HepG2 (cell line): ENCODE results near the gene BICDL2. TPM values are rescaled to one million over a fixed set of nuclear protein-coding genes. Genes with fewer than 3 reads are reported as not detected.

ENCODE experiments used
- AGO2 ChIP-seq: fragments of 200-400 bp; formaldehyde crosslinking; optimal IDR thresholded peaks from 2 replicates; pipeline ENCODE3; 2017; ENCODE audit warnings: mild to moderate bottlenecking, low read depth, low read length, moderate library complexity
- ASH2L ChIP-seq: fragments of 300-600, 200-600 bp; sonication (generic); IDR thresholded peaks from 2 replicates; pipeline ENCODE4 v1.7.0; 2017; ENCODE audit warnings: low read depth, mild to moderate bottlenecking, moderate library complexity, mixed read lengths, low read length; ENCODE audit not compliant: insufficient read length
- FOXJ3 ChIP-seq: sonication (generic); formaldehyde crosslinking; IDR thresholded peaks from 2 replicates; pipeline ENCODE4 v1.4.0; 2020; ENCODE audit warnings: missing genetic modification reagents, mild to moderate bottlenecking, borderline replicate concordance
- HOXA9 ChIP-seq: sonication (generic); formaldehyde crosslinking; IDR thresholded peaks from 2 replicates; pipeline ENCODE4 v1.8.1; 2022; ENCODE audit warnings: missing genetic modification reagents, mild to moderate bottlenecking, moderate library complexity, borderline replicate concordance
- KLF12 ChIP-seq: sonication (generic); formaldehyde crosslinking; IDR thresholded peaks from 2 replicates; pipeline ENCODE4 v1.4.0; 2020; ENCODE audit warnings: missing genetic modification reagents, borderline replicate concordance
- MXI1 ChIP-seq: IDR thresholded peaks from 3 replicates; pipeline ENCODE4 v1.6.1; 2012; ENCODE audit warnings: low read depth, low read length, inconsistent platforms, borderline replicate concordance
- POLR2G ChIP-seq: fragments of 200-400 bp; formaldehyde crosslinking; IDR thresholded peaks from 2 replicates; pipeline ENCODE4 v1.6.1; 2018; ENCODE audit warnings: mild to moderate bottlenecking, low read depth, low read length, moderate library complexity
- SOX6 ChIP-seq, 2 experiments: fragments of 450-650 bp in 1 of 2; sonication (generic) in 1 of 2; formaldehyde crosslinking in 1 of 2; IDR thresholded peaks; 2 replicates each; pipeline versions ENCODE4 v1.4.0 to v1.6.1; 2017 to 2020; ENCODE audit warnings: antibody characterized with exemption in 1 of 2, mild to moderate bottlenecking in 1 of 2, missing genetic modification reagents in 1 of 2
- TGIF2 ChIP-seq: IDR thresholded peaks from 2 replicates; pipeline ENCODE4 v1.6.1; 2016; ENCODE audit warnings: control low read depth, missing compliant biosample characterization
- ZKSCAN1 ChIP-seq: fragments of 150-350 bp; IDR thresholded peaks from 2 replicates; pipeline ENCODE4 v1.6.1; 2014; ENCODE audit warnings: low read length
- ZNF274 ChIP-seq: sonication (generic); formaldehyde crosslinking; IDR thresholded peaks from 2 replicates; pipeline ENCODE4 v1.5.1; 2020; ENCODE audit warnings: mild to moderate bottlenecking, missing genetic modification reagents
- ZNF468 ChIP-seq: sonication (generic); formaldehyde crosslinking; IDR thresholded peaks from 2 replicates; pipeline ENCODE4 v1.8.0; 2022; ENCODE audit warnings: mild to moderate bottlenecking, moderate library complexity, missing genetic modification reagents
- ZNF572 ChIP-seq: sonication (generic); formaldehyde crosslinking; IDR thresholded peaks from 2 replicates; pipeline ENCODE4 v1.5.1; 2020; ENCODE audit warnings: mild to moderate bottlenecking, missing genetic modification reagents
- ZNF891 ChIP-seq: sonication (generic); formaldehyde crosslinking; IDR thresholded peaks from 2 replicates; pipeline ENCODE4 v1.5.0; 2020; ENCODE audit warnings: mild to moderate bottlenecking, missing genetic modification reagents
- polyA plus RNA-seq, 8 experiments: library from polyadenylated mRNA; depleted of rRNA in 3 of 8; stranded (reverse) in 7 of 8; unstranded in 1 of 8; fragments of >200 nt; fragmentation: Illumina TruSeq in 4 of 8; extraction: Trizol in 4 of 8; gene quantifications; 2 replicates each; pipeline versions ENCODE4 v1.2.1 to v1.2.3, GENCODE V29; 2011 to 2016; ENCODE audit warnings: low read depth in 4 of 8, missing spikeins in 1 of 8, mixed read lengths in 1 of 8; ENCODE audit not compliant: insufficient read depth in 1 of 8
- total RNA-seq, 5 experiments: library from RNA; depleted of rRNA; stranded (reverse); fragments of >200 nt; fragmentation: Illumina TruSeq; extraction: Trizol; gene quantifications; 2 replicates each; pipeline ENCODE4 v1.2.3, GENCODE V29; 2016; ENCODE audit warnings: low read depth in 1 of 5
- TF ChIP-seq, protein P1 (sequence below): sonication (generic); formaldehyde crosslinking; IDR thresholded peaks from 2 replicates; pipeline ENCODE4 v1.8.0; 2022; ENCODE audit warnings: missing genetic modification reagents, low read depth, mild to moderate bottlenecking, borderline replicate concordance
- TF ChIP-seq, protein P2 (sequence below): sonication (generic); formaldehyde crosslinking; IDR thresholded peaks from 2 replicates; pipeline ENCODE4 v1.4.0; 2020; ENCODE audit warnings: mild to moderate bottlenecking, missing genetic modification reagents
- TF ChIP-seq, protein P3 (sequence below): sonication (generic); formaldehyde crosslinking; IDR thresholded peaks from 2 replicates; pipeline ENCODE4 v1.4.0; 2020; ENCODE audit warnings: missing genetic modification reagents; ENCODE audit errors: not compliant biosample characterization
- TF ChIP-seq, protein P4 (sequence below): sonication (generic); formaldehyde crosslinking; IDR thresholded peaks from 2 replicates; pipeline ENCODE4 v1.4.0; 2020; ENCODE audit warnings: missing genetic modification reagents, borderline replicate concordance

Gene BICDL2
- total and polyA plus RNA-seq, 2 of the 13 experiments (the other 11 are each of a cell fraction or from before 2014, with no cell fraction given) = 0.12 TPM; not detected in 1

DNA sequence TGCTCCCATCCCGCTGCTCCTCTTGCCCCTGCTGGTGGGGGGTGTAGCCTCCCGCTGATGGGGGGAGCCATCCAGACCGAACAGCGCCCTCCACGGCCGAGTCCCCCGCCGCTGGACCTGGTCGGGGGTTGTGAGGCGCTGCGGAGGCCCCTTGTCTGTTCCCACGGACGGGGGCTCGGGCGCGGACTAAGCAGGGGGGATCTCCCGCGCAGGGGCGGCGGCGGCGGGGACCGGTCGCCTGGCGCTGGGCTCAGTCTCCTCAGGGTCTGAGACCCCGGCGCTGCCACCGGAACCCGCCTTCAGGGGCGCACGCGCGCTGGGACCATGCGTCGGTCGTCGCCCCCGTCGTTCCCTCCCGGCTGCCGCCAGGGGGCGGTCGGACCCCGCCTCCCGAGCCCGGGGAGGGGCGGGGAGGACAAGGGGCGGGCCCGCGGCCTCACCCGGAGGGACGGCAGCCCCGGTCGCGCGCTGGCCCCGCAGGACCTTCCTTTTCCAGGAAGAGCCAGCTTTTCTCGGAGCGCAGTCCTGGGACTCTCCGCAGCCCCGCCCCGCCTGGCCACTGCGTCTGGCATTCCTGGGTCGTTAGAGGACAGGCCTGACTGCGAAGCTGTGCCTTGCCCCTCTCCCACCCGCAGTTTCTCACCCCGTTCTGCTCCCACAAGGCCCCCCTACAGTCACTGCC, 22.4 kb upstream of the BICDL2 start (continued):
- TF ChIP-seq ZKSCAN1 (no peak), SOX6 (IDR thresholded peaks at IDR 0.05) (no peak), SOX6 (CRISPR knock-in tag; IDR thresholded peaks at IDR 0.05) (peak; percentile 46; the same call in 1 of the 2 replicates), POLR2G (peak; percentile 72), ZNF274 (no peak; the same call in 1 of the 2 replicates), MXI1 (no peak; the same call in 2 of the 3 replicates), TGIF2 (CRISPR knock-in tag) (no peak), ZNF572 (CRISPR knock-in tag) (no peak), AGO2 (no peak), ZNF468 (CRISPR knock-in tag) (0 out of 2 replicates have a peak, but pooled peaks have one; percentile 54), ASH2L (peak; percentile 42), KLF12 (peak; percentile 77; the same call in 1 of the 2 replicates), HOXA9 (CRISPR knock-in tag) (no peak), ZNF891 (CRISPR knock-in tag) (no peak), FOXJ3 (no peak)
- TF ChIP-seq, protein P1, sequence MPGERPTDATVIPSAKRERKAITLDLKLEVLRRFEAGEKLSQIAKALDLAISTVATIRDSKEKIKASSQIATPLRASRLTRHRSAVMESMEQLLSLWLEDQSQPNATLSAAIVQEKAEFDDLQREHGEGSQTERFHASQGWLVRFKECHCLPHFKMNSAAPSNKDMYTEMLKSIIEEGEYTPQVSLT (CRISPR knock-in tag) = no peak; the same call in 1 of the 2 replicates
- TF ChIP-seq, protein P2, sequence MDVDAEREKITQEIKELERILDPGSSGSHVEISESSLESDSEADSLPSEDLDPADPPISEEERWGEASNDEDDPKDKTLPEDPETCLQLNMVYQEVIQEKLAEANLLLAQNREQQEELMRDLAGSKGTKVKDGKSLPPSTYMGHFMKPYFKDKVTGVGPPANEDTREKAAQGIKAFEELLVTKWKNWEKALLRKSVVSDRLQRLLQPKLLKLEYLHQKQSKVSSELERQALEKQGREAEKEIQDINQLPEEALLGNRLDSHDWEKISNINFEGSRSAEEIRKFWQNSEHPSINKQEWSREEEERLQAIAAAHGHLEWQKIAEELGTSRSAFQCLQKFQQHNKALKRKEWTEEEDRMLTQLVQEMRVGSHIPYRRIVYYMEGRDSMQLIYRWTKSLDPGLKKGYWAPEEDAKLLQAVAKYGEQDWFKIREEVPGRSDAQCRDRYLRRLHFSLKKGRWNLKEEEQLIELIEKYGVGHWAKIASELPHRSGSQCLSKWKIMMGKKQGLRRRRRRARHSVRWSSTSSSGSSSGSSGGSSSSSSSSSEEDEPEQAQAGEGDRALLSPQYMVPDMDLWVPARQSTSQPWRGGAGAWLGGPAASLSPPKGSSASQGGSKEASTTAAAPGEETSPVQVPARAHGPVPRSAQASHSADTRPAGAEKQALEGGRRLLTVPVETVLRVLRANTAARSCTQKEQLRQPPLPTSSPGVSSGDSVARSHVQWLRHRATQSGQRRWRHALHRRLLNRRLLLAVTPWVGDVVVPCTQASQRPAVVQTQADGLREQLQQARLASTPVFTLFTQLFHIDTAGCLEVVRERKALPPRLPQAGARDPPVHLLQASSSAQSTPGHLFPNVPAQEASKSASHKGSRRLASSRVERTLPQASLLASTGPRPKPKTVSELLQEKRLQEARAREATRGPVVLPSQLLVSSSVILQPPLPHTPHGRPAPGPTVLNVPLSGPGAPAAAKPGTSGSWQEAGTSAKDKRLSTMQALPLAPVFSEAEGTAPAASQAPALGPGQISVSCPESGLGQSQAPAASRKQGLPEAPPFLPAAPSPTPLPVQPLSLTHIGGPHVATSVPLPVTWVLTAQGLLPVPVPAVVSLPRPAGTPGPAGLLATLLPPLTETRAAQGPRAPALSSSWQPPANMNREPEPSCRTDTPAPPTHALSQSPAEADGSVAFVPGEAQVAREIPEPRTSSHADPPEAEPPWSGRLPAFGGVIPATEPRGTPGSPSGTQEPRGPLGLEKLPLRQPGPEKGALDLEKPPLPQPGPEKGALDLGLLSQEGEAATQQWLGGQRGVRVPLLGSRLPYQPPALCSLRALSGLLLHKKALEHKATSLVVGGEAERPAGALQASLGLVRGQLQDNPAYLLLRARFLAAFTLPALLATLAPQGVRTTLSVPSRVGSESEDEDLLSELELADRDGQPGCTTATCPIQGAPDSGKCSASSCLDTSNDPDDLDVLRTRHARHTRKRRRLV (CRISPR knock-in tag) = no peak
- TF ChIP-seq, protein P3, sequence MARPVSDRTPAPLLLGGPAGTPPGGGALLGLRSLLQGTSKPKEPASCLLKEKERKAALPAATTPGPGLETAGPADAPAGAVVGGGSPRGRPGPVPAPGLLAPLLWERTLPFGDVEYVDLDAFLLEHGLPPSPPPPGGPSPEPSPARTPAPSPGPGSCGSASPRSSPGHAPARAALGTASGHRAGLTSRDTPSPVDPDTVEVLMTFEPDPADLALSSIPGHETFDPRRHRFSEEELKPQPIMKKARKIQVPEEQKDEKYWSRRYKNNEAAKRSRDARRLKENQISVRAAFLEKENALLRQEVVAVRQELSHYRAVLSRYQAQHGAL (CRISPR knock-in tag) = no peak
- TF ChIP-seq, protein P4, sequence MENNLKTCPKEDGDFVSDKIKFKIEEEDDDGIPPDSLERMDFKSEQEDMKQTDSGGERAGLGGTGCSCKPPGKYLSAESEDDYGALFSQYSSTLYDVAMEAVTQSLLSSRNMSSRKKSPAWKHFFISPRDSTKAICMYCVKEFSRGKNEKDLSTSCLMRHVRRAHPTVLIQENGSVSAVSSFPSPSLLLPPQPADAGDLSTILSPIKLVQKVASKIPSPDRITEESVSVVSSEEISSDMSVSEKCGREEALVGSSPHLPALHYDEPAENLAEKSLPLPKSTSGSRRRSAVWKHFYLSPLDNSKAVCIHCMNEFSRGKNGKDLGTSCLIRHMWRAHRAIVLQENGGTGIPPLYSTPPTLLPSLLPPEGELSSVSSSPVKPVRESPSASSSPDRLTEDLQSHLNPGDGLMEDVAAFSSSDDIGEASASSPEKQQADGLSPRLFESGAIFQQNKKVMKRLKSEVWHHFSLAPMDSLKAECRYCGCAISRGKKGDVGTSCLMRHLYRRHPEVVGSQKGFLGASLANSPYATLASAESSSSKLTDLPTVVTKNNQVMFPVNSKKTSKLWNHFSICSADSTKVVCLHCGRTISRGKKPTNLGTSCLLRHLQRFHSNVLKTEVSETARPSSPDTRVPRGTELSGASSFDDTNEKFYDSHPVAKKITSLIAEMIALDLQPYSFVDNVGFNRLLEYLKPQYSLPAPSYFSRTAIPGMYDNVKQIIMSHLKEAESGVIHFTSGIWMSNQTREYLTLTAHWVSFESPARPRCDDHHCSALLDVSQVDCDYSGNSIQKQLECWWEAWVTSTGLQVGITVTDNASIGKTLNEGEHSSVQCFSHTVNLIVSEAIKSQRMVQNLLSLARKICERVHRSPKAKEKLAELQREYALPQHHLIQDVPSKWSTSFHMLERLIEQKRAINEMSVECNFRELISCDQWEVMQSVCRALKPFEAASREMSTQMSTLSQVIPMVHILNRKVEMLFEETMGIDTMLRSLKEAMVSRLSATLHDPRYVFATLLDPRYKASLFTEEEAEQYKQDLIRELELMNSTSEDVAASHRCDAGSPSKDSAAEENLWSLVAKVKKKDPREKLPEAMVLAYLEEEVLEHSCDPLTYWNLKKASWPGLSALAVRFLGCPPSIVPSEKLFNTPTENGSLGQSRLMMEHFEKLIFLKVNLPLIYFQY (CRISPR knock-in tag) = peak; percentile 61; the same call in 1 of the 2 replicates
